Smooth muscle cell (in vitro differentiated cells): ENCODE results near the gene FGG. TPM values are rescaled to one million over a fixed set of nuclear protein-coding genes. Genes with fewer than 3 reads are reported as not detected.

Source experiments
- DNase-seq: peaks from one replicate; lab custom pipeline; 2025; ENCODE audit not compliant: unreplicated experiment; lab: John Stamatoyannopoulos, UW
- H2AFZ ChIP-seq: fragments of 200-600 bp; sonication (generic); 2 replicates; pipeline ENCODE4 v1.6.0; 2016; ENCODE audit warnings: antibody characterized with exemption, low read depth, mild to moderate bottlenecking
- H3F3A ChIP-seq: fragments of 200-600 bp; sonication (generic); 2 replicates; pipeline ENCODE4 v1.6.0; 2017; ENCODE audit warnings: antibody characterized with exemption, low read depth
- H3K27ac ChIP-seq: fragments of 200-600 bp; sonication (generic); 2 replicates; pipeline ENCODE4 v1.5.1; 2016; ENCODE audit warnings: low read depth, mild to moderate bottlenecking
- H3K27me3 ChIP-seq: fragments of 200-600 bp; sonication (generic); 2 replicates; pipeline ENCODE4 v1.6.1; 2016; ENCODE audit warnings: low read depth, mild to moderate bottlenecking
- H3K36me3 ChIP-seq: fragments of 200-600 bp; sonication (generic); 2 replicates; pipeline ENCODE4 v1.5.1; 2016; ENCODE audit warnings: low read depth
- H3K4me1 ChIP-seq: fragments of 200-600 bp; sonication (generic); 2 replicates; pipeline ENCODE4 v1.5.1; 2016; ENCODE audit warnings: low read depth
- H3K4me2 ChIP-seq: fragments of 200-600 bp; sonication (generic); 2 replicates; pipeline ENCODE4 v1.6.0; 2016; ENCODE audit warnings: mild to moderate bottlenecking
- H3K4me3 ChIP-seq: fragments of 200-600 bp; sonication (generic); 2 replicates; pipeline ENCODE4 v1.5.1; 2016; ENCODE audit warnings: mild to moderate bottlenecking
- H3K79me2 ChIP-seq: fragments of 200-600 bp; sonication (generic); 2 replicates; pipeline ENCODE4 v1.6.0; 2016; ENCODE audit warnings: low read depth, mild to moderate bottlenecking
- H3K9ac ChIP-seq: fragments of 200-600 bp; sonication (generic); 2 replicates; pipeline ENCODE4 v1.6.0; 2016; ENCODE audit warnings: low read depth
- H3K9me3 ChIP-seq: fragments of 200-600 bp; sonication (generic); replicated peaks from 2 replicates; pipeline ENCODE4 v1.5.1; 2016; ENCODE audit warnings: low read depth
- H4K20me1 ChIP-seq: fragments of 200-600 bp; sonication (generic); 2 replicates; pipeline ENCODE4 v1.6.0; 2016; ENCODE audit warnings: low read depth
- WGBS: methylation state at CpG from one replicate; pipeline ENCODE4 v1.1.7; 2016; ENCODE audit warnings: low lambda C conversion rate; 5-methylcytosine and 5-hydroxymethylcytosine counted together
- polyA plus RNA-seq: library from polyadenylated mRNA; unstranded; fragments of >200 nt; fragmentation: Nextera tagmentation; extraction: Ambion mirVana; gene quantifications from 2 replicates; pipeline ENCODE4 v1.2.1, GENCODE V29; 2016
- total RNA-seq: library from RNA; depleted of rRNA; stranded (reverse); fragments of >200 nt; gene quantifications from 2 replicates; pipeline ENCODE4 v1.2.3, GENCODE V29; 2014
- TF ChIP-seq, protein P1 (sequence below): fragments of 200-600 bp; sonication (generic); IDR thresholded peaks from 2 replicates; pipeline ENCODE4 v1.5.1; 2017; ENCODE audit warnings: borderline replicate concordance, mild to moderate bottlenecking, antibody characterized with exemption; ENCODE audit not compliant: insufficient read depth, poor library complexity, severe bottlenecking

Gene FGG
- total and polyA plus RNA-seq, 2 experiments from 2014 or later, result 0.77 TPM; not detected in 1

DNA sequence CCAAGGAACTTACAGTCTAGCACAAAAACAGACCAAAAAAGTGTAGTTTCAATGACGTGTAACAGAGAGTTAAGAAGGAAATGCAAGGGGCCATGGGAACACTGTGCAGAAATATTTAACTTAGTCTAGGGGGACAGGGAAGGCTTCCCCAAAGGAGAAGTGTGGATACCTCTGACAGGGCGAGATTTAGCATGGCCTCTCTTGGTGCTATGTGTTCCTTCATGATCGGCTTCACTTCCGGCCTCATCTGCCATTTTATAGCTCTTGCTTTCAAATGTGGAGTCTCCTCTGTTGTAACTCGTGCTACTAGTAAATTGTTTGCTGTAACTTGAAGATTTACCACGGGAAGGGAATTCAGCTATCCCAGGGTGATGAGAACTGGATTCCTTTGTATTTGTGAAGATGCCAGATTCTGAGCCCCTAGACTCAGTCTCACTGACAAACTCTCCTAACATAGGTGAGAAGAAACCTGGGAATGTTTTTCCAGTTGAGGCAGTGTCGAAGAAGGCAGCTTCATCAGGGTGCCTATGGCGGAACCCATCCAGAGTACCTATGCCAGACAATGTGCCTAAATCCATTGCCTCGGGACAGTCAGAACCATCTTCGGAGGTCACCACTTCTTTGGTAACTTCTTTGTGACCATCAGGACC lies 27.0 kb downstream of the FGG start:
- H3K4me2 ChIP-seq, result no peak overlapping the region
- no peak overlapping the region for H3K9ac ChIP-seq
- H3K27ac ChIP-seq, result no peak overlapping the region
- H3K36me3 ChIP-seq, result no peaks in the 10 kb centered on the region
- TF ChIP-seq, protein P1, sequence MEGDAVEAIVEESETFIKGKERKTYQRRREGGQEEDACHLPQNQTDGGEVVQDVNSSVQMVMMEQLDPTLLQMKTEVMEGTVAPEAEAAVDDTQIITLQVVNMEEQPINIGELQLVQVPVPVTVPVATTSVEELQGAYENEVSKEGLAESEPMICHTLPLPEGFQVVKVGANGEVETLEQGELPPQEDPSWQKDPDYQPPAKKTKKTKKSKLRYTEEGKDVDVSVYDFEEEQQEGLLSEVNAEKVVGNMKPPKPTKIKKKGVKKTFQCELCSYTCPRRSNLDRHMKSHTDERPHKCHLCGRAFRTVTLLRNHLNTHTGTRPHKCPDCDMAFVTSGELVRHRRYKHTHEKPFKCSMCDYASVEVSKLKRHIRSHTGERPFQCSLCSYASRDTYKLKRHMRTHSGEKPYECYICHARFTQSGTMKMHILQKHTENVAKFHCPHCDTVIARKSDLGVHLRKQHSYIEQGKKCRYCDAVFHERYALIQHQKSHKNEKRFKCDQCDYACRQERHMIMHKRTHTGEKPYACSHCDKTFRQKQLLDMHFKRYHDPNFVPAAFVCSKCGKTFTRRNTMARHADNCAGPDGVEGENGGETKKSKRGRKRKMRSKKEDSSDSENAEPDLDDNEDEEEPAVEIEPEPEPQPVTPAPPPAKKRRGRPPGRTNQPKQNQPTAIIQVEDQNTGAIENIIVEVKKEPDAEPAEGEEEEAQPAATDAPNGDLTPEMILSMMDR, result no peak
- no peaks in the 10 kb centered on the region for H3K4me1 ChIP-seq
- H3K79me2 ChIP-seq, result no peaks in the 10 kb centered on the region
- H3K4me3 ChIP-seq, result no peak overlapping the region
- H3K9me3 ChIP-seq, result no peaks in the 10 kb centered on the region
- no peaks in the 10 kb centered on the region for H3F3A ChIP-seq
- H3K27me3 ChIP-seq, result no peaks in the 10 kb centered on the region
- WGBS, result 89% methylated on average over 10 of the region's 10 CpGs
- no peak overlapping the region for H2AFZ ChIP-seq
- DNase-seq, result no peak
- H4K20me1 ChIP-seq, result no peaks in the 10 kb centered on the region

DNA sequence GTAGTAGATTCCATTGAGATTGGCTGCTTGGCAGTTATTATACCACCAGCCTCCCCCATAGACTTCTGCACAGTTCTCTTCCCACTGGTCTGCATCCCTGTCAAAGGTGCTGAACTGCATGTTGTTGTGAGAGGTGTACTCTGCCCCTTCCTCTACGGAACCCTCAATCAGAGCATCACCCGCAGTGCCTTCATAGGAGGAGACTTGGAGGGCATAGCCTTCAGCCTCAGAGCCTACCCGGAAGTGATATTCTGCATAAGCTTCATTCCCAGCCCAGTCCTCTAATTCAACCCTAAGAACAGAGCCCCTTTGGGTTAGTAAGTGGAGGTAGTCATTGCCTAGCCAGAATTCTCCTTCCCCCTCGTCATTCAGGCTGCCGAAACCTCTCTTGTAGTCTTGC lies 28.2 kb downstream of the FGG start:
- no peaks in the 10 kb centered on the region for H3F3A ChIP-seq
- no peaks in the 10 kb centered on the region for H3K79me2 ChIP-seq
- no peaks in the 10 kb centered on the region for H3K27me3 ChIP-seq
- TF ChIP-seq, protein P1, result no peak
- no peaks in the 10 kb centered on the region for H4K20me1 ChIP-seq
- no peak overlapping the region for H3K4me2 ChIP-seq
- no peak overlapping the region for H3K9ac ChIP-seq
- H3K4me3 ChIP-seq, result no peak overlapping the region
- H3K4me1 ChIP-seq, result no peaks in the 10 kb centered on the region
- H3K9me3 ChIP-seq, result no peaks in the 10 kb centered on the region
- 94% methylated on average over 5 of the region's 5 CpGs for WGBS
- H2AFZ ChIP-seq, result no peak overlapping the region
- H3K27ac ChIP-seq, result no peak overlapping the region
- DNase-seq, result no peak
- H3K36me3 ChIP-seq, result no peaks in the 10 kb centered on the region

DNA sequence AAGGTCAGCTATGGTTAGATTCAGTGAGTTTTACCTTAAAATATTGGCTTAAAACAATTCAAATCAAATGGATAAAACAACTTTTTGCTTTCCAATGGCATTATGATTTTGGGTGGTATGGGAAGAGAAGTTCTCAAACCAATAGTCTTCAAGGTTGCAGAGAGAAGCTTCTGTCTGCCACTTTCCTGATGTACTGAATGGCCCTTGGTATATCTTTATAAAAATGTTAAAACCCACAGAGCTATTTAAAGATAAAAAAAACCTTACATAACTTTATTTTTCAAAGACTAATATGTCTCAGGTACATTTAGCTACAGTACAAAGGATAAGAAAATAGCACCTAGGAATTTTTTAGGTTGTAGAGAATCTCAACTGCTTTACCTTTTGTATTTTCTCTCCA lies 28.8 kb downstream of the FGG start:
- Histone ChIP-seq H3K27me3 (no peaks in the 10 kb centered on the region), H3K27ac (no peak overlapping the region), H3K4me3 (no peak overlapping the region), H3K9me3 (no peaks in the 10 kb centered on the region), H3K36me3 (no peaks in the 10 kb centered on the region), H3F3A (no peaks in the 10 kb centered on the region), H3K79me2 (no peaks in the 10 kb centered on the region), H3K4me2 (no peak overlapping the region), H3K4me1 (no peaks in the 10 kb centered on the region), H4K20me1 (no peaks in the 10 kb centered on the region), H2AFZ (no peak overlapping the region), H3K9ac (no peak overlapping the region)
- TF ChIP-seq, protein P1, result no peak
- no peak for DNase-seq

DNA sequence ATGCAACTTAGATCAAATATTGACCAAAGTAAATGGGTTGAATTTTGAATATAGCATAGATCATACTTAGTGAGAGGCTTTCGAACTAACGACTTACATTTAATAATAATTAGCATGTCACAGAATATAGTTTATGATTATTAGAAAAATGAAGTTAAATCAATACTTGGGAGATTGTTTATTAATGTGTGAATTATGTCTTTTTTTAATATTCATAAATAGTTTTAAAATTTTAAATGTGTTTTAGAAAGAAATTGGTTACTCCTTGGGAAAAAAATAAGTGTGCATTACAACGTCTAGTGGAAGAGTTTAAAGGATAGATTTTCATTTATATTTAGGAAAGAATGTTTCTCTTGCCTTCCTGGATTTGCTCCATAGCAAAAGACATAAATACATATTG lies 29.2 kb downstream of the FGG start:
- TF ChIP-seq, protein P1, result no peak
- Histone ChIP-seq H3K9me3 (no peaks in the 10 kb centered on the region), H3K9ac (no peak overlapping the region), H4K20me1 (no peaks in the 10 kb centered on the region), H3K4me1 (no peaks in the 10 kb centered on the region), H3K27ac (no peak overlapping the region), H3K36me3 (no peaks in the 10 kb centered on the region), H3F3A (no peaks in the 10 kb centered on the region), H3K27me3 (no peaks in the 10 kb centered on the region), H3K4me3 (no peak overlapping the region), H2AFZ (no peak overlapping the region), H3K4me2 (no peak overlapping the region), H3K79me2 (no peaks in the 10 kb centered on the region)
- DNase-seq, result no peak
- WGBS, result 87% methylated on average over 3 of the region's 3 CpGs
